GM12801 (cell line): ENCODE results near the gene SUPT6H.

ENCODE experiments used
- CTCF ChIP-seq: IDR thresholded peaks from one replicate; pipeline ENCODE4 v1.5.1; 2011; ENCODE audit warnings: control low read depth; ENCODE audit not compliant: insufficient read length; ENCODE audit errors: extremely low read depth

Gene SUPT6H

GRCh38 chr17:28661635-28662526 lies at the start of gene SUPT6H, which contains the start of gene SDF2:
Gene SUPT6H, plus strand, starts transcription at chr17:28662205. Its CDS starts 11,197 bp downstream, at chr17:28673402.
Gene SDF2, minus strand, starts transcription at chr17:28661906. Its CDS starts 30 bp downstream, at chr17:28661876.
- no peak for TF ChIP-seq CTCF

- TF ChIP-seq CTCF, result no peak
These were observed 49.5 kb upstream of the SUPT6H start for GRCh38 chr17:28612531-28612930.

GRCh38 chr17:28612936-28613872 lies 48.8 kb upstream of the SUPT6H start:
- no peak for TF ChIP-seq CTCF

- TF ChIP-seq CTCF, result no peak
These were observed 48.0 kb upstream of the SUPT6H start, which contains the start of gene RSKR for GRCh38 chr17:28613931-28614381. Gene RSKR, minus strand, starts transcription at chr17:28614185. Its CDS starts 24 bp downstream, at chr17:28614161.

- TF ChIP-seq CTCF, result no peak
These were observed 46.6 kb upstream of the SUPT6H start for GRCh38 chr17:28615260-28615940.

GRCh38 chr17:28616281-28616680 lies 45.7 kb upstream of the SUPT6H start:
- TF ChIP-seq CTCF, result no peak

- no peak for TF ChIP-seq CTCF
These were observed 43.5 kb upstream of the SUPT6H start for GRCh38 chr17:28618464-28618863.
